DOHH2 (cell line): Measurements from ENCODE around the gene MYBPC1.

Experiments used
- EZH2phosphoT487 ChIP-seq: fragments of 200-600 bp; sonication (generic); IDR thresholded peaks from 2 replicates; pipeline ENCODE4 v1.6.1; 2017; ENCODE audit warnings: borderline replicate concordance, mild to moderate bottlenecking, antibody characterized with exemption, low read length, moderate library complexity, mixed read lengths
- TF ChIP-seq, protein P1 (sequence below): fragments of 200-600 bp; sonication (generic); IDR thresholded peaks from one replicate; pipeline ENCODE4 v1.5.1; 2014; ENCODE audit warnings: antibody characterized with exemption, mild to moderate bottlenecking, low read depth, low read length; ENCODE audit not compliant: poor library complexity, severe bottlenecking

GRCh38 chr12:101680647-101681046, 85.9 kb downstream of the MYBPC1 start:
- TF ChIP-seq, protein P1, sequence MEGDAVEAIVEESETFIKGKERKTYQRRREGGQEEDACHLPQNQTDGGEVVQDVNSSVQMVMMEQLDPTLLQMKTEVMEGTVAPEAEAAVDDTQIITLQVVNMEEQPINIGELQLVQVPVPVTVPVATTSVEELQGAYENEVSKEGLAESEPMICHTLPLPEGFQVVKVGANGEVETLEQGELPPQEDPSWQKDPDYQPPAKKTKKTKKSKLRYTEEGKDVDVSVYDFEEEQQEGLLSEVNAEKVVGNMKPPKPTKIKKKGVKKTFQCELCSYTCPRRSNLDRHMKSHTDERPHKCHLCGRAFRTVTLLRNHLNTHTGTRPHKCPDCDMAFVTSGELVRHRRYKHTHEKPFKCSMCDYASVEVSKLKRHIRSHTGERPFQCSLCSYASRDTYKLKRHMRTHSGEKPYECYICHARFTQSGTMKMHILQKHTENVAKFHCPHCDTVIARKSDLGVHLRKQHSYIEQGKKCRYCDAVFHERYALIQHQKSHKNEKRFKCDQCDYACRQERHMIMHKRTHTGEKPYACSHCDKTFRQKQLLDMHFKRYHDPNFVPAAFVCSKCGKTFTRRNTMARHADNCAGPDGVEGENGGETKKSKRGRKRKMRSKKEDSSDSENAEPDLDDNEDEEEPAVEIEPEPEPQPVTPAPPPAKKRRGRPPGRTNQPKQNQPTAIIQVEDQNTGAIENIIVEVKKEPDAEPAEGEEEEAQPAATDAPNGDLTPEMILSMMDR, result no peak
- no peak for TF ChIP-seq EZH2phosphoT487
